22Rv1 (cell line): ENCODE results near the gene ITK.
"Not testable (repeated sequence)": the region's sequence is repeated elsewhere in the genome, so short reads cannot be mapped to it uniquely, and the experiment has no call there.

Experiments used
- H3K27ac ChIP-seq: fragments of 450-650 bp; 2 replicates; pipeline ENCODE4 v1.5.1; 2017
- ZFX ChIP-seq: fragments of 450-650 bp; IDR thresholded peaks from 2 replicates; pipeline ENCODE4 v1.6.1; 2017; ENCODE audit warnings: antibody characterized with exemption, borderline replicate concordance
- TF ChIP-seq, protein P1 (sequence below): fragments of 450-650 bp; IDR thresholded peaks from 2 replicates; pipeline ENCODE4 v1.5.1; 2017; ENCODE audit warnings: mild to moderate bottlenecking

ITK gene

DNA sequence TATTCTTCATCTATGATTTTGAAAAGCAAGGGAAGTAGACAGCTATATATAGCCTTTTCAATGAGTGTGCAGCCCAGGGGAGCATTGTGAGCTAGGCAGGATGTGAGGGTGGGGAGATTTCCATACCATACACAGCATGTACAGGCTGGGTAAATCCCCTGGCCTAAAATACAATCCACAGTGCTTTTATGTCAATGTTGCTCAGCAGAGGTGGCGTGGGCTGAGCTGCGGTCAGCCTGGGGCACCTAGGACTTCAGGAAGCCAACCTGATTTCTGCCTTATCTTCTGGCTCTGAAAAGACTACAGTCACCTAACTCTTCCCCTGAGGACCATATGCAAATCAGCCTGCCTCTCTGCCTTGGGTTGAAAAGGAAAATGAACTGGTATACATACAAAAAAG is 8.2 kb upstream of the ITK start:
- H3K27ac ChIP-seq: no peak overlapping the region
- TF ChIP-seq ZFX: no peak
- TF ChIP-seq, protein P1, sequence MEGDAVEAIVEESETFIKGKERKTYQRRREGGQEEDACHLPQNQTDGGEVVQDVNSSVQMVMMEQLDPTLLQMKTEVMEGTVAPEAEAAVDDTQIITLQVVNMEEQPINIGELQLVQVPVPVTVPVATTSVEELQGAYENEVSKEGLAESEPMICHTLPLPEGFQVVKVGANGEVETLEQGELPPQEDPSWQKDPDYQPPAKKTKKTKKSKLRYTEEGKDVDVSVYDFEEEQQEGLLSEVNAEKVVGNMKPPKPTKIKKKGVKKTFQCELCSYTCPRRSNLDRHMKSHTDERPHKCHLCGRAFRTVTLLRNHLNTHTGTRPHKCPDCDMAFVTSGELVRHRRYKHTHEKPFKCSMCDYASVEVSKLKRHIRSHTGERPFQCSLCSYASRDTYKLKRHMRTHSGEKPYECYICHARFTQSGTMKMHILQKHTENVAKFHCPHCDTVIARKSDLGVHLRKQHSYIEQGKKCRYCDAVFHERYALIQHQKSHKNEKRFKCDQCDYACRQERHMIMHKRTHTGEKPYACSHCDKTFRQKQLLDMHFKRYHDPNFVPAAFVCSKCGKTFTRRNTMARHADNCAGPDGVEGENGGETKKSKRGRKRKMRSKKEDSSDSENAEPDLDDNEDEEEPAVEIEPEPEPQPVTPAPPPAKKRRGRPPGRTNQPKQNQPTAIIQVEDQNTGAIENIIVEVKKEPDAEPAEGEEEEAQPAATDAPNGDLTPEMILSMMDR: no peak

DNA sequence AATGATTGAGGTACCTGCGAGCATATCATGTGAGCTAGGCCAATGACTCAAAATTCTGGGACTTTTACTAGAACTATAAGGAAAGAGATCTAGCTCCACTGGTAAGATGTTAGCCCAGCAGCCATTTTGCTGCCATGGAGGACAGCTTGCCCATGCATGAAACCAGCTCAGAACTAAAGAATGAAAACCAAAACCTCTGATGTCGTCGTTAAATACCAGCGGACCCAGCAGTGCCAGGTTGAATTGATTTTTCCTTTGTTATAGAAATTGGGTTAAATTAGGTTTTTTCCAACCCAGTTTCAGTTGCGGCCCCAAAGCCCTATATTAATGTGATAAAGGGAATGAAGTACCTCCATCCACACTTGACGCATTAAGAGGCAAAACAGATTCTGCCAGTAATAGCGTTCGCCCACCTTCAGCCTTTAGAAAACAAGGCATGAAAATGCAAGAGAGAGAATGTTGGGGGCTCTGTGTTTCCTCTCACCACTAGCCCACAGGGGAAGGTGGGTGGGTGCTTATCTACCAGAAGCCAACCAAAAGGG is 5.5 kb upstream of the ITK start:
- no peak overlapping the region for H3K27ac ChIP-seq
- TF ChIP-seq ZFX: no peak

DNA sequence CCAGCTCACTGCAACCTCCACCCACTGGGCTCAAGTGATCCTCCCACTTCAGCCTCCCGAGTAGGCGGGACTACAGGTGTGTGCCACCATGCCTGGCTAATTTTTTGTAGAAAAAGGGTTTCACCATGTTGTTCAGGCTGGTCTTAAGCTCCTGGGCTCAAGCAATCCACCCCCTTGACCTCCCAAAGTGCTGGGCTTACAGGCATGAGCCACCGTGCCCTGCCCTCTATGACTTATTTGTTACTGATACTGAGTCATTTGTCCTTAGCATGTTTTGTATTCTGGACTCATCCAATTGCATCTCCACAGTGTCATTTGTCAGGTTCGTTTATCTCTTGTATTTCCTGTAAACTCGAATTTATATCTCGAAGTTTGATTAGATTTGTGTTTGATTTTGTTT is 2.7 kb upstream of the ITK start:
- TF ChIP-seq, protein P1: no peak
- TF ChIP-seq ZFX: no peak
- H3K27ac ChIP-seq: no peak overlapping the region

DNA sequence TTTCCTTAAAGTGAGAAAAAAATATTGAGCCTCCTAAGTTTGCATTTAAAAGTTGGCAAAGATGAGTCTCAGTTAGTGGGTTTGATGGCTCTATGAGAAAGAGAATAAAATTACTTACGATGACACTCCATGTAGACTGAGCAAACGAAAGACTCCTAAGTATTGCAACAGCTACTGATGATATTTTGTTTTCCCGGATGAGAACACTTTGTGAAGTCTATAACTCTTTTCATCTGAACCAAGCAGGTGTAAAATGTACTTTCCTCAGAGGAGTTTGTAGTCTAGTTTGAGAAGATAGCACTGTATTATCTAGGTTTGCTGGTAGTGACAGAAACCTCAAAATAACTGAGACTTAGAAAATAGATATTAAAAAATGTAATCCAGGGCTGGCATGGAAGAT is 1.7 kb upstream of the ITK start:
- TF ChIP-seq, protein P1: no peak
- no peak for TF ChIP-seq ZFX
- H3K27ac ChIP-seq: no peak overlapping the region

DNA sequence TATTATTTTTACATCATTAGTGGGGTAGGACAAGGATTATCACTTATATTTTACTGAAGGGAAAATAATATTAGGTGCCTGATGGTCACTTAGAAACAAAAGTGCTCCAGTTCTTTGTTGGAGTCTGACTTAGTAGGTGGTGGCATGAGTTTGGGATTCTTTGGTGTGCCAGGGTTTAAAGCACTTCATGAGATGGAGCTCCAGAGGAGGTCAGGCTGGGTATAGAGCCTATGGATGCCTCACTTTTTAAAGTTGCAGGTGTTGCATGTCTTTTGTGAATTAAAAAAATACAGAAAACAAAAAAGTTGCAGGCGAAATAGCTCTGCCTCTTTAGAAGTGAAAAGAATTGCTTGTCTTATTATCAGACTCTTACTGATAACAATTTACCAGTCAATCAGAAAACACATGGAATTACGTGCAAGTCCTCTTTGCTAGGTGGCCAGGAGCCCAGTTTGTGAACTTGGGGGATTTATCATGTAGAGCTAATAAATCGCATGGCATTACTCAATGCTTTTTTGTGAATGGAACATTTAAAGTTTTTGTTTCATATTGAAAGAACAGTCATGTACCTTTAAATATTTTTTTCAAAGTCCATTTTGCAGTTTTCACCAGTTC is 1.6 kb downstream of the ITK start:
- TF ChIP-seq, protein P1: no peak
- no peak for TF ChIP-seq ZFX
- H3K27ac ChIP-seq: no peak overlapping the region

DNA sequence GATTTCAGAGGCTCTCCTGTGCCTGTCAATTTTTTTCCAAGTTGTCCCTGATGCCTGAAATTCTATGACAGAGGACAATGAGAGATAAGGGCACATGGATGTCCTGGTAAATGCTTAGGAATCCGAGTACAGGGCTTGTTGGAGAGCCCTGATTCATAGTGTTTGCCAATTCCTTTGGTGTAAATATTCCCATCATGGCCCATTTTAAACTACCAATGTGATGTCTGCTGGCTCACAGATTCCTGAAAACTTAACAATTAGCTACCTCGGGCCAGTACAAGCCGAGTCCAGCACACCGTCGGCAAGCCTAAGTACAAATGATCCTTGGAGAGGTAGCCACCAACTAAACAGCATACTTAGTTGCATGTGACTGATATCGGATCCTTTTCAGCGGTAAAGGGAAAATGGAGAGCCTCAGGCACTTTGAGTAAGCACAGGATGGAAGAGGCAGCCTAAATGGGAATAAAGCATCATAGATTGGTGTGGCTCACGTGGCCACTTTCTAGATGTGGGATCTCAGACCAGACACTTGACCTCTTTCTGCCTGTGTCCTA is 3.6 kb downstream of the ITK start:
- TF ChIP-seq, protein P1: no peak
- TF ChIP-seq ZFX: no peak

DNA sequence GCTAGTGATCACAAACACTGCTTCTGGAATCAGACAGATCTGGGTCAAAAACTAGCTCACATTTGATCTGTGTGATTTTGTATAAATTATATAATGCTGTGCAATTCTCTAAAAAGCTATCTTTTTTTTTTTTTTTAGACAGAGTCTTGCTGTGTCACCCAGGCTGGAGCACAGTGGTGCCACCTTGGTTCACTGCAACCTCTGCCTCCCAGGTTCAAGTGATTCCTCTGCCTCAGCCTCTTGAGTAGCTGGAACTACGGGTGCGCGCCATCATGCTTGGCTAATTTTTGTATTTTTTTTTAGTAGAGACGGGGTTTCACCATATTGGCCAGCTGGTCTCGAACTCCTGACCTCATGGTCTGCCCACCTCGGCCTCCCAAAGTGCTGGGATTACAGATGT is 4.5 kb downstream of the ITK start:
- not testable (repeated sequence) for H3K27ac ChIP-seq

More for the DNA sequence above, 3.6 kb downstream of the ITK start:
- no peak overlapping the region for H3K27ac ChIP-seq

DNA sequence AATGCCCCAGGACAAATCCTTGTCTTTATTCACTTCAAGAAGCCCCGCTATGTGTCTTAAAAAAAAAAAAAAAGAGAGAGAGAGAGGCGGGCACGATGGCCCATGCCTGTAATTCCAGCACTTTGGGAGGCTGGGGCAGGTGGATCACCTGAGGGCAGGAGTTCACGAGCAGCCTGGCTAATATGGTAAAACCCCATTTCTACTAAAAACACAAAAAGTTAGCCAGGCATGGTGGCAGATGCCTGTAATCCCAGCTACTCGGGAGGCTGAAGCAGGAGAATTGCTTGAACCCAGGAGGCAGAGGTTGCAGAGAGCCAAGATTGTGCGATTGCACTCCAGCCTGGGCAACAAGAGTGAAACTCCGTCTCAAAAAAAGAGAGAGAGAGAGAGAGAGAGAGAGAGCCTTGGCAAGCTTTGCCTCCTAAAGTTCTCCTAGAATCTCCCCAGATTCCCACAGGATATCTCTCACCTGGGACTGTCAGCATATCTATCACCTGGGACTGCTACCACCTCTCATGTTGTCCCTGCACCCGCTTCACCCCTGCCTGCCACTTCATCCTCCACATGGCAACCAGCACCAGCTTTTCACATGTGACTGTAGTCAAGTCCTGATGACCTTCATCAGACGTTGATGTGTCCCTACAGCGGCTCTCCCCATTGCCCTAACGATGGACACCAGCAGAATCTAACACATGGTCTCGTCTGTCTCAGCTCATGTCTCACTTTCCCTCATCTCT is 5.8 kb downstream of the ITK start:
- no peak for TF ChIP-seq ZFX
- TF ChIP-seq, protein P1: no peak
- H3K27ac ChIP-seq: no peak overlapping the region
